Dedifferentiated amniotic fluid mesenchymal stem cell (primary cell): ENCODE results near the gene RALGPS1.

ENCODE experiments used
- DNase-seq: peaks from one replicate; pipeline ENCODE4 v3.0.0-alpha.2; 2016; ENCODE audit errors: extremely low spot score

RALGPS1 gene

DNA sequence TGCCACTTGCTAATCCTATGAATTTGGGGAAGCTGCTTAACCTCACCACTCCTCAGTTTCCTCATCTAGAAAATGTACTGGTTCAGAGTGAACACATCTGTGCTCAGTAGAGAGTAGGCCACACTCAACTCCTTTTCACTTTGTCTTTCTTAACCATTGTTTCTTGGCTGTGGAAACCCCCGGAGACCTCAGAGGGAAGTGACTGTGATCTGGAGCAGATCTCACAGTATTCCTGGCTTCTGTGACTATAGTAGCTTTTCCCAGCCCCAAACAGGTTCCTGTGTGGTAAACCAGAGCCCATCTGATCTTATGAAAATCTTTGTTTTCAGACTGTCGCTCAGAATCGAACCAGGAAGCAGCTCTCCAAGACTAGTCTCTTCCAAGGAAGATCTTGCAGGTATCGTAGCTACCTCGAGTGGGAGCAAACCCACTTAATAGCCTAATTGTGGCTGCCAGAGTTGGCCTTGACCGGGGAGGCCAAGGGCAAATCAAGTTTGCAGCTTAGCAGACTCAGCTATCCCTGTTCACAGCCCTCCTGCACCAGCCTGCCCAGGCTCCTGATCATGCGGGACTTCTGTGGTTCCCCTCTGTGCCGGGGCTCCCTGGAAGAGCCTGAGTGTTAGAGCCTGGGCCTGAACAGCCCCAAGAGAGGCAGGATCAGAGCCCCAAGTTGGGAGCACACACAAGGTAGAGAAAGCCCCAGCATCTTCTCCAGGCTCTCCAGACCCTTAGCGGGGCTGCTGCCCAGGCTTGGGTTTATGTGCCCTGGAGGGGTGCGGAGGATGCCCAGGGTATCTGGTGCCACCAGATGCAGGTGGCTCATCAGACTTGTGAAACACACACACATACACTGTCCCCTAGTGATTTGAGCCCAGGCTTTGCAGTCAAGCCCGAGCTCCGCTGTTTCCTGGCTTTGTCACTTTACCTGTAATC is 260.1 kb downstream of the RALGPS1 start:
- DNase-seq, result no peak

DNA sequence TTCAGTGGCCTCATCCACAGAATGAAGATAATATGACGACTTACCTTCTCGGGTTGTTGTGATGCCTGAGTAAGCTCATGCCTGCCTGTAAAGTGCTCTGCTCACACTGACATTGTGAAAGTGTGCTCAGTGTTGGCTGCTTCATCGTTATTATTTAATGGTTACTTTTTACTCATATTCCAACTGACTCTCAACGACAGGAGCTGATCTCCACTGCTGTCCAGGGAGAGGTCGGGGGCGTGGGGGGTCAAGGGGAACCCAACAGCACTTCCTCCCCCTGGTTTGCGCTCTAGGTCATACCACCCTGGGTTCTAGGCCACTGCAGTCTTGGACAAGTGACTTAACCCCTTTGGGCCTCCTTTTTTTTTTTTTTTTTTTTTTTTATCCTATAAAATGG is 260.7 kb downstream of the RALGPS1 start:
- DNase-seq, result no peak

DNA sequence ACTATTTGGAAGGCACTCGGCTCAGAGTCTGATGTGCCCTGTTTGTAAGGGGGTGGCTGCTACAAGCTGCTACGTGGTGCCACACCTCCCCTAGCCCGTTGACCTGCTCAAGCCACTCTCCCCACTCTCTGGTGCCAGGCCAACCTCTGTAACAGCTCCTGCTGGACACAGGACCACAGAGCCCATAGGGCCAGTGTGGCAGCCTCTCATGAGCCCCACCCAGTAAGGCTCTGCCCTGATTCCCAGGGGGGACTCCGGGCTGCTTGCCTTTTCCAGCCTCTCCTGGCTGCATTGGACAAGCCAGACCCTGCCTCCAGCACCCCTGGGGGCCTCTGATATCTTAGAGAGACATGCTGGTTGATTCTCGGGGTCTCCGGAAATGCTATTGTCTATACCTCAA is 261.2 kb downstream of the RALGPS1 start:
- no peak for DNase-seq

DNA sequence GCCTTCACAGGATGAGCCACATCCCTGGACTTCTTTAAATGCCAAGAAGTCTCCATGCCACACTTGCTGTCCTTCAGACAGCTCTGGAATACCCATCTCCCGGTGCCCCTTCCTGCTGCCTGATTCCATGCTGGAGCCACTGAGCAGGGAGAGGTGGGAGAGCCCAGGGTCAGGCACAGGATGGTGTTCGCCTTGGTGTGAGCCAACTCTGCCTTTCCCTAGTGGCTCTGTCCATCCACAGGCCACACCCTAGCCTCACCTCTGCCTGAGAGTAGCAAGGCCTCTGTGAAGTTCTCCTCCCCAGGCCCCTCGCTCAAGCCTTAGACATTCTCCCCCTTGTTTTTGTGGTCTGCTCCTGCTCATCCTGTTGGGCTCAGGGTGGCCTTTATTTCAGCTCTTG is 262.0 kb downstream of the RALGPS1 start:
- no peak for DNase-seq

DNA sequence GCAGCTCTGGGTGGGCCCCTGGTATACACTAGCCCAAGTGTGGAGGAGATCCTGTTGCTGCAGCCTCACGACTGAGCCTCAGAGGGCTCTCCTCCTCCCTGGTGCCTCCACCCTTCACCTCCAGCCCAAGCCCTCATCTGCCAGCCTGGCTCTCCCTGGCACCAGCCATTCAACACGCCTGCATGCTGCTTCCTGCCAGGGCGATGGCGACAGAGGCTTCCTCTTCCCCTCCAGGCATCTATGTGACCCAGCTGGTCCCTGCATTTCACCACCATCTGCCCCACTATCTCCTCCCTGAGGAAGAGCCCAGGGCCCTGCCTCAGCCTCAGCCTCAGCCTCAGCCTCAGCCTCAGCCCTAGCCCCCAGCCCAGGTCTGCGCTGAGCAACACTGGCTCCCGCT is 262.6 kb downstream of the RALGPS1 start:
- DNase-seq, result no peak

DNA sequence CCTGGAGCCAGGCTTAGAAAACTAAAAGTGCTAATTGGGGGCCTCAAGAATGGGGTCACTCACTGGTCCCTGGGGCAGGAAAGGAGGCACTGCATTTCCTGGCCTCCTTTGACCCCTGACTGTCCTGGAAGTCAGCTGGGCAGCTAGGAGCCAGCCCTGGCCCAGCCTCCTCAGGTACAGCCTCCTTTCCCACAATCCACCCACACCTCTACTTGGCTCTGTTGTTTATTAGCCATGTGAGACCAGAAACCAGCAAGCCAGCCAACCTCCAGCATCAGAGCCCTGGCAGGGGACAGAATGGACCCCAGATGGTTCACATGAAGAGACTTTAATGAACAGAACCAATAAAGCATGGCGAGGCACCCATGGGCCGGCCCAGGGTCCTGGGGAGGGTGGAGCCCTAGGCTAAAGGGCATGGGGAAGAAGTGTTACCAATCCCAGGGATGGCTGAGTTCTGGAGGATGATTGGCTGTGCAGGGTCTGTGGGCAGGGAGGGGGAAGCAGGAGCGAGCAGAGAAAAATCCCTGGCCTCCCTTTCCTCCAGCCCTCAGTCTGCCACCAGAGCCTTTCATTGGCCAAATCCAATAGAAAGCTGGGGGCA is 263.2 kb downstream of the RALGPS1 start:
- no peak for DNase-seq

DNA sequence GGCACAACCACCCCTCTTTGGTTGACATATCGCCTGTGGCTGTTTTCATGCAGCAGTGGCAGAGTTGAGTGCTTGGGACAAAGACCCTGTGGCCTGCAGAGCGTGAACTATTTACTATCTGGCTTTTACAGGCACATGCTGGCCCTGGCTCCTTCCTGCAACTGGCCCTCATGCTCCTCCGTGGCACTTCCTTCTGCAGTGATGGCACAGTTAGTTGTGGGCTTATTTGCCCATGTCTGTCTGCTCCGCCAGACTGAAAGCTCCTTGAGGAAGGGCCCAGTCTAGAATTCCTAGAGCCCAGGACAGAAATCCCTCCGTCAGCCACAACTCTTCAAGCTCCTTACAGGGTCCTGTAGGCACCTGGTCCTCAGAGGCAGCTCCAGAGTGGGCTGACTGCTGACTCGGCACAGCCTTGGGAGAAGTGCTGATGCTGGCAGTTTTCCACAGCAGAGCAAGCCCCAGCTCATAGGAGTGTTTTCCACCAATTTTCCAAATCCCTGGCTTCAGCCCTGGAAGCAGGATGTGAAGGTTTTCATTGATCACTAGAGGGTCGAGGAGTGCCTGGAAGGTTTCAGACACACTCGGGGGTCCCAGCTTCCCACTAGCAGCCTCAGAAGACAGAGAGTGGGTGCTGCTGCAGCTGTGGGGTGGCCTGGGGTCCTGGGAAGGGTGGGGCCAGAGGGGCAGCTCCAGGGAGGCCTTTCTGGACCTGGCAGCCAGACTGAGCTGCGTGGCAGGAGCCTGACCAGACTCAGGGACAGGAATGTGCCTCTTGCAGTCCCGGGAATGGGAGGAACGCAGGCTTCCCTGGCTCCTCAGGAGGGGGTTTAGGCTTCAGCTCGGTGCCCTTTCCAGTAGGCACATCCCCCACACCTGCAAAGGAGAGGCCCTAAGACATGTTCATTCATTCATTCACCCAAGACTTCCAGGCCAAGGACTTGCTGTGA is 264.4 kb downstream of the RALGPS1 start:
- no peak for DNase-seq

DNA sequence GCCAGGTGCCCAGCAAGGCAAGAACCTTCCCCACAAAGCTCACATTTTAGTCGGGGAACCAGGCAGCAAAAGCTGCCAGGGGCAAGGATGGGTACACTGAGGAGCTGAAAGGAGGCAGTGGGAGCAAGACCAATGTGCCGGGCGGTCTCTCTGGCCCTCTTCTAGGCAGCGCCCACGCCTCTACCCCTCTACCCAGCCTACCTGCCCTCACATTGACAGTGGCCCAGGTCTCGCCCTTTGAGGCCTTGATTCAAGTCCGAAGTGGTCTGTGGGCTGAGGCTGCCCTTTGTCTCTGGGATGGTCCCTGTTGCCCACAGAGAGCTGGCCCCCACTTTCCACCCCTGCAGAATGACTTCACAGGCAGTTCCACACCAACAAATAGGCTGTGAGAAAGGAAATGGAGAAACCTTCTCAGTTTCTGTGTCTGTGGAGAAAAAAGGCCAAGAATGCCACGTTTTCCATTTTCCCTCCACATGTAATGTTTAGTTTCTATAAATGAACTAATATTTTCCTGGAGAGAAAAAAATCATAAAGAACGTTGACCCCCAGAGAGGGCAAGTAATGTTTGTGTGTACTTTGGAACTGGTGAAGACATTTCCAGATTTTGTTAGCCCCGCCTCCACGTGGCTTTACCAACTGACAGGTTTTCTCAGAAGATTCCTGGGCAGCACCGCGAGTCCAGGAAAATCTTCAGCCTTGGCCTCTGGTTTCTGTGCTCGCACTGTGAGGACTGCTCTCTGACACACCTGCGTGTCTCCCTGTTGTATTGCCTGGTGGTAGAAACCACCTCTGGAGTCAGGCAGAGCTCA is 265.3 kb downstream of the RALGPS1 start:
- DNase-seq, result no peak

DNA sequence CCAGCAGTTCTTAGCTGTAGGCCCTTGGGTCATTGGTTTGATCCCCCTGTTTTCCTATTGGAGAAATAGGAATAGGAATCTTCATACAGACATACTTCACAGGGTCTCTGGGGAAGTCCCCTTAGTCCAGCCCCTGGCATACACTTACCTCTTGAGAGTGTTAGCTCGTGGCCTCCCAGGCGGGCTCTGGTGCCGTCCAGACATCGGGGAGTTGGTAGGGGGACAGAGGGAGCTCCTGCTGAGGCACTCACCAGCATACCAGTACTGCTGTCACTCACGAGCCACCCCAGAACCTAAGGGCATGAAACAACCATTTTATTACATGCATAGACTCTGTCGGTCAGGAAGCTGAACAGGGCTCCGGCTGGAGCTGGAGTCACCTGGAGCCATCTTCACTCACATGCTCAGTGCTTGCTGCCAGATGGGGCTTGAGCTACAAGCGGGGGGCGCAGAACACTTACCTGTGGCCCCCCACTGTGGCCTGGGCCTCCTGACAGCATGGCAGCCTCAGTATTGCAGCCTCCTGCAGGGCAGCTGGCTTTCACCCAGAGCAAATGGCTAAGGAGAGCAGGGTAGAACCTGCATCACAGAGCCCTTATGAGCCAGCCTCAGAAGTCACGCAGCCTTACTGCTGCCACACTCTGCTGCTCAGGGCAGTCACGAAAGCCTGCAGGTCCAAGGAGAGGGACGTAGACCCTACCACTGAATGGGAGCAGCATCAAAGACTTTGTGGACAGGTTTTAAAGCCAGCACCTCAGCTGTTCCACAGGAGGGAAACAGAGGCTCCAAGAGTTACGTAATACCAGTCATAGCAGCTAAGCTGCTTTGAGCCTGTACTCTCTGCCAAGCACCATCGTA is 266.1 kb downstream of the RALGPS1 start:
- no peak for DNase-seq

DNA sequence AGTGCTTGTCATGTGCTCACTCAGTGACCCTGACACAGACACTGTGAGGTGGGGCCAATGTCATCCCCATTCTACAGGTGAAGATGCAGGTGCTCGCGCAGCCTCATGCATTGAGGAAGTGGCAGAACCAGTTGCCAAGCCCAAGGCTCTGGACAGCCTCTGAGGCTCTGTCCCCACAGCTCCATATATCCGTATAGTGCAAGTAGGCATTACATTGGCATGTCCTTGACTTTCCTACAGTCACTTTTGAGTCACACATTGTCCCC is 266.7 kb downstream of the RALGPS1 start:
- DNase-seq, result no peak

DNA sequence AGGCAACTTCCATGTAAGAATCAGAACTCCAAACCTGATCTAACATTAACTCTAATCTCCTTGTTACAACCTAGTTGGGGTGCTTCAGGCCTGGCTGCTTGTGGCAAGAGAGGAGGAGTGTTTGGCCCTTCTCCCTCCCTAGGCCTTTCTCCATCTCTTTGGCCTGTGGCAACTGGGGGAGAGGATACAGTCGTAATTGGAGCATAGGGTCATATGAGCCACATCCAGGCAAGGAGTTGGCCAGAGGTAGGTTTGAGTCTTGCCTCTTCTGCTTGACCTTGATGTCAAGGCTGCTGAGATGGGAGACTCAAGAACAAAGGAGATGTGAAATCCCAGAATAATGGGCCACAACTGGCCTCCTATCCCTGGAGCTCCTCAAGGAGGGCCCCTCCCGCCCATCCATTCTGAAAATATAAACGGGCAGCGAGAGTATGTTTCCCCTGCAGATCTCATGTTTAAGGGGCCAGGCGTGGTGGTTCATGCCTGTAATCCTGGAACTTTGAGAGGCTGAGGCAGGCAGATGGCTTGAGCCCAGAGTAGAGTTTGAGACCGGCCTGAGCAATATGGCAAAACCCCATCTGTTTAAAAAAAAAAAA is 267.1 kb downstream of the RALGPS1 start:
- DNase-seq, result no peak

DNA sequence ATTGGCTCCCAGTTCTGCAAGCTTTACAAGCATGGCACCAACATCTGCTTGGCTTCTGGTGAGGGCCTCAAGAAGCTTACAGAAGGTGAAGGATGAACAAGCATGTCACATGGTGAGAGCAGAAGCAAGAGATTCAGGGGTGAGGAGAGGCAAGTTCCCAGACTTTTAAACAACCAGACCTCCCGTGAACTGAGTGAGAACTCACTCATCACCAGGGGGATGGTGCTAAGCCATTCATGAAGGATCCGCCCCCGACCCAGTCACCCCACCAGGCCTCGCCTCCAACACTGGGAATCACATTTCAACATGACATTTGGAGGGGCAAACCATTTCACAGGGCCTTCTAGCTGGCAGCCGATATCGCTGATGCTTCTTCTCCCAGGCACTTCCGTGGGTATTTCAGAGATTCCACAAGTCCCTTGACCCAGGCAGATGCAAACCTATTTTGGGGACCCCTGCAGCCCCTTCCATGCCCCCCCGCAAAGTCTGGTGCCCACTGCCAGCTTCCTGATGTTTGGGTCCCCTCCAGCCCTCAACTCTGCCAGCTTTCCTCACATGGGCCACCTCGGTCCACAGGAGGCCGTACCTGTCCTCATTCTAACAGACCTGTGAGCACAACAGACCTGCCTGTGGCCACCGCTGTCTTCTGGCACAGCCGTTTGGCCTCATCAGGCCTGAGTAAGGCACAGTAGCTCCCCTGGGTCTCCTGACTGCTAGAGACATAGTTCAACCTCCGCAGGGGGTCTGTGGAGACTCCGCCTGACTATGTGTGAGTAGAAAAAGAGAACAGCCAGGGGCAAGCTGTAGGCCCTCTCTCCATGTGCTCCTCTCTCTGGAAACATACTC is 268.5 kb downstream of the RALGPS1 start:
- DNase-seq, result no peak

DNA sequence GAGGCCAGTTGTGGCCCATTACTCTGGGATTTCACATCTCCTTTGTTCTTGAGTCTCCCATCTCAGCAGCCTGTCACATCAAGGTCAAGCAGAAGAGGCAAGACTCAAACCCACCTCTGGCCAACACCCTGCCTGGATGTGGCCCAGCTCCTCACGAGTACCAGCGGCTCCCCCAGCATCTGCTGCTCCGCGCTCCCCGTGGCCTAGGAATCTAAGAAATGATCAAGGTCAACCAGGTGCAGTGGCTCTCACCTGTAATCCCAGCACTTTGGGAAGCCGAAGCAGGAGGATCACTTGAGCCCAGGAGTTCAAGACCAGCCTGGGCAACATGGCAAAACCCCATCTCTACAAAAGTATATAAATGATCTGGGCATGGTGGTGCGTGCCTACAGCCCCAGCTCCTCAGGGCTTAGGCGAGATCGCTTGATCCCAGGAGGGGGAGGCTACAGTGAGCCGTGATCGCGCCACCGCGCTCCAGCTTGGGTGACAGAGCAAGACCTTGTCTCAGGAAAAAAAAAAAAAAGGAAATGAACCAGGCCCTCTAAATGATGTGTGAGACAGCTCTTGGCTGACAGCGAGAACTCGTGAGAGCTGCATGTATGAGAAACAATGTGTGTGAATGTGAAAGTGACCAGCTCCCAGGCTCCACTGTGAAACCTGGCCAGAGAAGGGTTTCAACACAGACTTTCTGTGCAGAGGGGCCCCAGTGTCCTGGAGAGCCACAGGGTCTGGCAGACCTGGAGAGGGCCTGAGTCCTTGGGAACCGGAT is 269.4 kb downstream of the RALGPS1 start:
- DNase-seq, result no peak

DNA sequence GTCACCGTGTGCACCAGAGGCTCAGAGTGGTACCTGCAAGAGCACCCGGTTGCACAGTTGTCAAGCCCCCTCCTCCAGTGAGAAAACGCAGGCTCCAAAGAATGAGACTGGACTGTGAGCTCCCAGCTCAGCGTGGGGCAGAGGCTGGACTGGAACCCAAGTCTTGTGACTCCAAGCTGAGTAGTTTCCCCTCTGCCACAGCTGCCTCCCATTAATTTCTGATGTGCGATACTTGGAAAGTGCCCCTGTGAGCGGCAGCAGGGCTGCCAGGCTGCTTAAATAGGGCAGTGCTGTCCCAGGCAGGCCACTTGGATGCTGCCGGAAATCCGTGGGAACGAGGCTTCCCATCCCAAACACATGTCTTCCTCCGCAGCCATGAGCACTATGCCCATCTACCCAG is 270.1 kb downstream of the RALGPS1 start:
- DNase-seq, result no peak

DNA sequence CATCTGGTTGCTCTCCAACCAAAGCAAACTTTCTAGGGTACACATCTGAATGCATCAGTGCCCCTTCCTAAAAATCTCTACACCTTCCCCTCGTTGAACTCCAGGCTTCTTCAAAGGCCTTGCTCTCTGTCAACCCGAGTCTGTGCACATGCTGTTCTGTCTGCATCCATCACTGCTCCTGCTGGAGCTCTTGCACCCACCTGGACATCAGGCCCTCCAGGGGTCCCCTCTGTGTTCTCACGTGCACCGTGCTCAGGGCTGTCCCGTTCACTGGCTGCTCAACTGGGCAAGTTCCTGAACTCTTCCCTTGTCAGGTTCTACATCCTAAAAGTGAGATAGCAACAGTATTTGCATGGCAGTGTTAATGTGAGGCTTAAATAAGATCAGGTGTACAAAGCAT is 270.6 kb downstream of the RALGPS1 start:
- DNase-seq, result no peak

DNA sequence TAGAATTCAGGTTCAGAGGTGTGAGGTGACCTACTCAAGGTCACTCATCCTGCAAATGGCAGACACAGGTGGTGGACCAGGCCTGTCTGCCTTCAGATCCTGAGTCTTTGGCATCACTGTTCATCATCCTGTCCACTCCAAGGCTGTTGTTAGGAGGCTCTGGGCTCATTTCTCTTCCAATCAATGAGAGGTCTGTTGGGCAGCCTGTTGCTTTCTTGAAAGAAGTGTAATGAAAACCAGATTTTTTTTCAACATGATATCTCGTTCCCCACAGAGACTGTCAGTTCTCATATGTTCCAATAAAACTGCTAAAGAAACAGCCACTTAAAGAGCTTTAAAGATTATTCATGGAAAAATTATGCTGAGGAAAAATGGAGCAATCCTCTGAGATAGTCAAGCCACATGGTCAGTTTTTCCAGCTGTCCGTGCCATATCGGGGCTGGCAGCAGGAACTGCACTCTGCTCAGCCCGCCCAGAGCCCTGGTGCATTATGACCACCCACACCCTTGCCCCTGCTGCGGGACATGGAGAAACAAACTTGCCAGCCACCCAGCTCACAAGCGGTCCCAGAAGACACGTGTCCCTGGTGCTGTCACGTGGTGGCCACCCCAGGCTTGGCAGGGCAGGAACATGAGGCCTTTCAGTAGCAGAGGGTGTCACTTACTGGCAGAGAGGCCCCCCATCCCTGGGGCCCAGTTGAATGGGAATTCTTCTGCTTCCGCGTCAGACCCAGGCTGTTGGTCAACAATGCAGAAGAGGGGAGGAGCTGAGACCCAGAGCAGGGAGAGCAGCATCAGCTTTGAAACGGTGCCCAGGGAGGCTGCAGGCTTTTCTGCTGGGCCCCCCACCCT is 271.6 kb downstream of the RALGPS1 start:
- DNase-seq, result peak; percentile 98

DNA sequence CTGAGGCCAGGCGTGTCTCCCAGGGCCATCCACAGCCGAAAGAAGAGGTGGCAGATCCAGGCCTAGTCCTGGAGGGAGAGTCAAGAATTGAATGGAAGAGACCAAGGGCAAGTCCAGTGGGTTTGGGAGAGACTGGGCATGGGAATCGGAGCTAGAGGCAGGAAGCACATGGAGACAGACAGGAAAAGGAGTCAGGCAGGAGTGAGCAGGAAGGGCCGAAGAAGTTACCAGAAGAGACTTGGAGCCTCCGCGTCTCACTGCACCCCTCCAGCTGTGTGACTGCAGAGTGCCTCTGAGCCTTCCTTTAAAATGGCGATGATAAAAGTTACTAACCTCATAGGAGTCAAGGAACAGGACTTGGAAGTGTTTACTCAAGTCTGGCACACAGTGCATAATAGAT is 272.2 kb downstream of the RALGPS1 start:
- no peak for DNase-seq
